CD4-positive, alpha-beta T cell treated with Interleukin-21 for 1 hour (primary cell): ENCODE data around the gene DRG2.

Experiments used
- DNase-seq: peaks from one replicate; pipeline ENCODE4 v3.0.0-alpha.2; 2020

DRG2 gene

DNA sequence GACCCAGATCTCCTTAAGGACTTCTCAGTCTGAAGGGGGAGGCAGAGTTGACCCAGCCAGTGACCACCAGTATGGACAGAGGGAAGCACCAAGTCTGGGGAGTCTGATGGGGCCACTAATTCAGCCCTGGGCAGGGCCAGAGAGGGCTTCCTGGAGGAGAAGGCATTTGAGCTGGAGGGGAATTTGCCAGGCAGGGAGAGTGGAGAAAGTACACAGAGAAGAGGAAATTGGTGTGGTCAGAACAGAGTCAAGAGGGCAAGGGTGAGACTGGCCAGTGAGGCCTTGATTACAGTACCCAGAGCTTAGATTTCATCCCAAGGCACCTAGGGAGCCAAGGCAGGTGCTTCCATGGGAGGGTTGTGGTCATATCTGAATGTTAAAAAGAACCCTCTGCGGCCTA, 57.1 kb downstream of the DRG2 start:
- DNase-seq: no peak

- no peak for DNase-seq
Measured at GRCh38 chr17:18145811-18146210, 58.1 kb downstream of the DRG2 start.

- DNase-seq: no peak
Measured at GRCh38 chr17:18146259-18146658, 58.5 kb downstream of the DRG2 start.

- DNase-seq: no peak
Measured at GRCh38 chr17:18146980-18147379, 59.2 kb downstream of the DRG2 start.

DNA sequence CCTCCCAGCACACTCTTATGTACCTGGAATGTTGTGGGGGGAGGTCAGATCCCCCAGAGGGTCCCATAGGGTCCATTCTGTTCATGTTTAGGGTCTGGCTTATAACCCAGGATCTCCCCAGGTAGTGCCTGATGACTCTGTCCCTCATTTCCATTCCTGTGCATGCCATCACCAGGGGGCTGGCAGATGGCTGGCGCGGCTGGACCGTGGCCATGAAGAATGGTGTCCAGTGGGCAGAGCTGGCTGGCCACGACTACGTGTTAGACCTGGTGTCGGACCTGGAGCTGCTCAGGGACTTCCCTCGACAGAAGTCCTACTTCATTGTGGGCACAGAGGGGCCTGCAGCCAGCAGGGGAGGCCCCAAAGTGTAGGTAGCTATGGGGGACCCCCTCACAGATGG, 60.8 kb downstream of the DRG2 start:
- DNase-seq: no peak

DNA sequence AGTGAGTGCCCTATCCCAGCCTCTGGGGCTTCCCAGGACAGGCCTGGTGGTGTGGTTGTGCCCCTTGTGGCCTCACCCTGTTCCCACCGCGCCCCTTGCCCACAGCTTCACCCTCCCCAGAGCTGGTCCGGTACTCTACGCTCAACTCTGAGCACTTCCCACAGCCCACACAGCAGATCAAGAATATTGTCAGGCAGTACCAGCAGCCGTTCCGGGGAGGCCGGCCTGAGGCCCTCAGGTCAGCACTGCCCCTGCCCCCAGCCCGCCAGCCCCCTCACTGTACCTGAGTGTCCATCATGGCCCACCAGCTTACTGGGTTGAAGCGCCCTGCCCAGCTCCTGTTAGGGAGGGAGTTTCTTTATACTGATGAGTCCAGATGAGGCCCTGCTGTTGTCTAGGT, 63.5 kb downstream of the DRG2 start:
- no peak for DNase-seq

GRCh38 chr17:18155179-18155578, 67.4 kb downstream of the DRG2 start:
- DNase-seq: no peak

DNA sequence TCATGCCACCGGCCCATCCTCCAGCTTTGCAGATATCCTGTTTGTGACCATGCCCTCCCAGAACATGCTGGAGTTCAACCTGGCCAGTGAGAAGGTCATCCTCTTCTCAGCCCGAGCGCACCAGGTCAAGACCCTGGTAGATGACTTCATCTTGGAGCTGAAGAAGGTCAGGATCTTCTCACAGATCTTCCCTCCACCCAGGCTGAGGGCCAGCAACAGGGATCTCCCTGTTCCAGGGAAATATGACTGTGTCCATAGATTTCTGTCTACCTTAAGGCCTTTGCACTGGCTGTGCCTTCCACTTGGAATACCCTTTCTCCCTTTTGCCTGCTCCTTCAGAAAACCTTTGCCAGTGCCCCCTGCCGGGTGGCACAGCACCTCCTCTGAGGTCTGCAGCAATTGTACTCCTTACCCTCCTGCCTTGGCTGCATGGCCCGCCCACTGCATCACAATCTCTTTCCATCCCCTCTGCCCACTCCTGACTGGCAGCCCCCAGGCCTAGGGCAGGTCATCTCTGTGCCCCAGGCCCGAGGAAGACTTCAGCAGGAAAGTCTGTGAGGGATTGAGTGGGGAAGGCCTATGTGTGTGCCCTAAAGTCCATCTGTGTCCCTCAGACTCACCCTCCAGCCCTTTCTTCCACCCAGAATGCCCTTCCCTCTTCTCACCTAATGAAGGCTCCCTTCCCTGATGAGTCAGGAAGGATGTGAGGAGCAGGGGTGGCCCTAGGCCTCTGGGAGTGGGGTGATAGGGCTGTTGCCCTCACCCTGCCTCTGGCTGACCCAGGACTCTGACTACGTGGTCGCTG, 68.6 kb downstream of the DRG2 start:
- no peak for DNase-seq

DNA sequence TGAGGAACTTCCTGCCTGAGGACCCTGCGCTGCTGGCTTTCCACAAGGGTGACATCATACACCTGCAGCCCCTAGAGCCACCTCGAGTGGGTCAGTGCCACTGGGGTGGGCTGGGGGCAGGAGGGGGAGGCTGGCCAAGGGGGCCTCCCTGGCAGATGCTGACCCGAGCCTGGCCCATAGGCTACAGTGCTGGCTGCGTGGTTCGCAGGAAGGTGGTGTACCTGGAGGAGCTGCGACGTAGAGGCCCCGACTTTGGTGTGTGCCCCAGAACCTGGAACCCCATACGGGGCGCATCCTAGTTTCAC, 69.2 kb downstream of the DRG2 start:
- no peak for DNase-seq
